HG03378 (cell line): ENCODE measurements around the gene NUDT14.

Experiments used
- ATAC-seq: cut with Tn5 transposase; IDR thresholded peaks from one replicate; pipeline ENCODE4 v1.9.1; 2021; ENCODE audit warnings: mild to moderate bottlenecking, moderate library complexity; ENCODE audit not compliant: unreplicated experiment

Gene NUDT14

GRCh38 chr14:105180592-105181548 is at the start of gene NUDT14:
Gene NUDT14, minus strand, starts transcription at chr14:105181312. Its CDS starts 103 bp downstream, at chr14:105181209.
- no peak for ATAC-seq

GRCh38 chr14:105229099-105229655 is 48.1 kb upstream of the NUDT14 start:
- no peak for ATAC-seq

- no peak for ATAC-seq
These were observed 47.5 kb upstream of the NUDT14 start for GRCh38 chr14:105228562-105228961.

- ATAC-seq = no peak
These were observed 46.2 kb upstream of the NUDT14 start for GRCh38 chr14:105227346-105227745.

DNA sequence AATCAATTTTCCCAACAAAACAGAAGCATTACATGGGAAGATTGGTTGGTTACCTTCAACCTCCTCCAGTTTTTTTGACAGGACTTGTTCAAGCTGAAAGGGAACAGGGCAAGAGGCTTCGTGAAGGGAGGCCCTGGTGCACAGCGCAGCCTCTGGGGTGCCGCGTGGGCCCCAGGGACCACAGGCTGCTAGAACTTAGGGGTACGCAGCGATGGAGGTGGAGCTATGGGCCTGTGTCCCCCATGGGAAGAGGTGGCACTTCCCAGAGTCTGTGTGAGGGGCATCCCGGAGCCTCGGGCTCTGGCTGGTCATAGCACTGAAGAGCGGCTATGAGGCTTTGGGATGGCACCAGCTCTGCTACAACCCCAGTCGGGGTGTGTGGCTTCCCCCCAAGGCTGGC is 45.1 kb upstream of the NUDT14 start:
- ATAC-seq = no peak

DNA sequence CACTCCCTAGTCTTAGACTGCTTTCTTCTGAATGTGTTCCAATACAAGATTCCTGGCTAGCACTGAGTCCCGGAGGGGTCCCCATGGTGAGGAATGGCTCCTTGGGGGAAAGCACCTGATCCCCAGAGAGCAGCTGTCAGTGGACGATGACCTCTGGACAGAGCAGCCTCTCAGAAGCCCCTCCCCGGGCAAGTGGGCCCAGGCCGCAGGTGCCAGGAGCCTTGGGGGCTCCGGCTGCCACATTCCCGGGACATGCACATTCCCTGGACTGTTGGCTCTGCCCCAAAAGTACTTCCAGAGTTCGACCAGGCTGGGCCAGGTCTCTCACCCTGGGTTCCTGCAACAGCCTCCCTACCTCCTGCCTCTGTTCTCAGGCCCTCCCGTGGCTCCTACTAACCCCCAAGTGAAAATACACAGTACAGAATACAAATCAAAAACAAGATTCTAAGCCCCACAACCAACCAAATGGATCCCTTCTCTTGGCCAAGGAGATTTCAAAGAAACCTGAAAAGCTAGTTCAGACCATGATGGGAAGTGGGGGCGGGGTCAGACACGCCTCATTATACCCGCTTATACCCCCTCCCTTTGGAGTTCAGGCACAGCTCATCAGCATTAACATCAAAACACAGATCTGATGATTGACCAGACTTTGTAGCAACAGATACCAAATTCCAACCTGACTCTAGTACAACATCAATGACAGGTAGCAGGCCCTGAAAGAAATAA is 43.9 kb upstream of the NUDT14 start:
- ATAC-seq = no peak

DNA sequence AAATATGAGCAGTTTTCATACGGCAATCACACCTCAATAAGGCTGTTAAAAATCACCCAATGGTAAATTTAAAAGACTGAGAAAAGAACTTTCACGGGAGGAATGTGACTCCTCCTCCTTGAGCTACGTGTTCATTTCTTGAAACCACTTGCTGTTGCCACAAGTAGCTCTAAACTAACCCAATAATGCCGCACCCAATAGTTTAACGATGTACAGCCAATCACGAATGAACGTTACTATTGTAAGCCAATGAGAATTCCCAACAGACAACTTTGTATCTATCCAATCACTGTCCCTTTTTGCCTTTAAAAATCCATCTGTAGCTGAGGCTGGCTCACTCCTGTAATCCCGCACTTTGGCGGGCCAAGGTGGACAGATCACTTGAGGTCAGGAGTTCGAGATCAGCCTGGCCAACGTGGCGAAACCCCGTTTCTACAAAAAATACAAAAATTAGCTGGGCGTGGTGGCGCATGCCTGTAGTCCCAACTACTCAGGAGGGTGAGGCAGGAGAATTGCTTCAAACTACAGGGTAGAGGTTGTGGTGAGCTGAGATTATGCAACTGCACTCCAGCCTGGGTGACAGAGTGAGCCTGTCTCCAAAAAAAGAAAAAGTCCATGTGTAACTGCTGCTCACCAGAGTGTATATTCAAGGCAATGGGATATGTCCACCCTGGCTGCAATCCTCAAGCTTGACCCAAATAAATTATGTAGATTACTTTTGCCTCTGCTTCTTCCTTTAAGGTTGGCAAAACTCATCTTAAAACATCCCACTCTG is 42.8 kb upstream of the NUDT14 start:
- ATAC-seq = no peak

GRCh38 chr14:105223260-105223659 is 42.1 kb upstream of the NUDT14 start:
- no peak for ATAC-seq

DNA sequence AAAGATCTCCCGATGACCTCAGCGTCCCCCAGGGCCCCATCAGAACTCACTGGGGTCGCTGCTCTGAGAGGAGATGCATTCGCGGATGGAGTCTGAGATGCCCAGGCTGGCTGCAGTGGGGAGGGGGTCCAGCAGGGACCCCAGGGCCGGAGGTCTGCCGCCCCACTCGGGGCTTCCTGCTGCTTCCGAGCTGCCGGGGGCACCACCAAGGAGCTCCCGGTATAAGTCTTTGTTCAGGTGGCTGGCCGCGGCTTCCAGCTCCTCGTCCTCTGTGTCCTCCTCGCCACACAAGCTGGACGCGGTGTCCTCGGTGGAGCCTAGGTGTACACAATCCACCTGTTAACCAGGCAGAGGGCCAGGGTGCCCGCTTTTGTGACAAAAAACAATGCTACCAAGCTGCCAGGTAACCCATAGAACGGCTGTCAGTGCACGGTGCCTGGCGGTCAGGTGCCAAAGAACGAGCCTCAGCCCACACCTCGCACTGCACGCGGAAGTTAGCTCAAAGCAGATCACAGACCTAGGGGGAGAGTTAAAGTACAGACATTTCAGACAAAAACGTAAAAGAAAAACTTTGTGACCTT is 40.6 kb upstream of the NUDT14 start:
- no peak for ATAC-seq

- ATAC-seq = no peak
These were observed 39.8 kb upstream of the NUDT14 start for GRCh38 chr14:105220699-105221597.

DNA sequence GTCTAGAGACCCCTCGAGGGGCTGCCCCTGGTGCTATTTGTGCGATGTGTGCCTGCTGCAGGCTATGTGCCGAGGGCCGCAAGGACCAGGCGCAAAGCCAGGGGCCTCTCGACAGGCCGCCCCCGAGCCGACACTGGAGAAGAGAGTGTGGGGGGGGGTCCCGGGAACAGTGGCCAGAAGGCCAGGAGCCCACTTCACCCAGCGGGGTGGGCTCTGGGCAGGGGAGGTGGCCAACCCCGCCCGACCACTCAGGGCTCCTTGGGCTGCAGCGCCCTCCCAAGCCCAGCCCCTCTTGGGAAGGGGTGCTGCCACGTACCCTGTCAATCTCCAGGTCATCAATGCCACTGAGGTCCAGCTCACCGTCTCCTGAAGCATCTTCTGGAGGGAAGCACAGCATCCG is 38.6 kb upstream of the NUDT14 start:
- ATAC-seq = no peak

- ATAC-seq = no peak
These were observed 38.0 kb upstream of the NUDT14 start for GRCh38 chr14:105219043-105219612.

DNA sequence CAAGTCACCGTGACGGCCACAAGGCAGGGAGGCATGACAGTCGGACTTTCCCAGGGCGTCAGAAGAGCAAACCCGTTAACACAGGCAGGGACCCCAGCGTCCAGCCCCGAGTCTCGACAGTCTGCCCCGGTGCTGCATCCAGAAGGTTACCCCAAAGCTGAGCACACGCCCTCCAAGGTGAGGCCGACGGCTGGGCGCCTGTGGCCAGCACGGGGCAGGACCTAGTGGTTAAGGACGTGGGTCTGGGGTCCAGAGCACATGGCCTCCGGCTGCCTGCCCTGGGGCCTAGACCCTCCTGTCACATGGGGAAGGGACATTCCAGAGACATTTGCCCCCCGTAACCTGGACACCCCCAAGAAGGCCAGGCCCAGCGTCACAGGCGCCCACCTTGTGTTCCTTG is 37.5 kb upstream of the NUDT14 start:
- ATAC-seq = no peak

DNA sequence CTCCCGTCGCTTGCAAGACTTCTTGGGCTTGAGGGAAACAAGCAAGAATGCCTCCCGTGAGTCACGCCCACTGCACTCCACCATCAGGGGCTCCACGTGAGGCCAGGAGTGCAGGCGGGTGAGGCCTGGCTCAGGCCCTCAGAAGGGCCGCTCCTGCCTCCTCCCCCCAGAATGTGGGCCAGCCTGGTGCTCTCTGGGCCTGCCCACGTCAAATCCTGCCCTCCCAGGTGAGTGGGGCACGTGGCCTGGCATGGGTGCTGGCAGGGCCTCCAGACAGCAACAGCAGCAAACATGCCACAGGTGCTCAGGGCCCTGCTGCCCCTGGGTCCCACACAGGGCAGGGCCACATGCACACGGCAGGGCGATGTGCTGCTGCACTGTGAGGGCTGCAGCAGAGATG is 36.7 kb upstream of the NUDT14 start:
- no peak for ATAC-seq

GRCh38 chr14:105216490-105217247 is 35.6 kb upstream of the NUDT14 start:
- ATAC-seq = no peak

DNA sequence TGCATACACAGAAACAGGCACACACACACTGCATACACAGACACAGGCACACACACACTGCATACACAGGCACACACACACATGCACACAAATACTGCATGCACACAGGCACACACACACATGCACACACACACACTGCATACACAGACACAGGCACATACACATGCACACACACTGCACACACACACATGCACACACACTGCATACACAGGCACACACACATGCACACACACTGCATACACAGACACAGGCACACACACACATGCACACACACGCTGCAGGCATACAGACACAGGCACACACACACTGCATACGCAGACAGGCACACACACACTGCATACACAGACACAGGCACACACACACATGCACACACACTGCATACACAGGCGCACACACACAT is 34.5 kb upstream of the NUDT14 start:
- no peak for ATAC-seq

DNA sequence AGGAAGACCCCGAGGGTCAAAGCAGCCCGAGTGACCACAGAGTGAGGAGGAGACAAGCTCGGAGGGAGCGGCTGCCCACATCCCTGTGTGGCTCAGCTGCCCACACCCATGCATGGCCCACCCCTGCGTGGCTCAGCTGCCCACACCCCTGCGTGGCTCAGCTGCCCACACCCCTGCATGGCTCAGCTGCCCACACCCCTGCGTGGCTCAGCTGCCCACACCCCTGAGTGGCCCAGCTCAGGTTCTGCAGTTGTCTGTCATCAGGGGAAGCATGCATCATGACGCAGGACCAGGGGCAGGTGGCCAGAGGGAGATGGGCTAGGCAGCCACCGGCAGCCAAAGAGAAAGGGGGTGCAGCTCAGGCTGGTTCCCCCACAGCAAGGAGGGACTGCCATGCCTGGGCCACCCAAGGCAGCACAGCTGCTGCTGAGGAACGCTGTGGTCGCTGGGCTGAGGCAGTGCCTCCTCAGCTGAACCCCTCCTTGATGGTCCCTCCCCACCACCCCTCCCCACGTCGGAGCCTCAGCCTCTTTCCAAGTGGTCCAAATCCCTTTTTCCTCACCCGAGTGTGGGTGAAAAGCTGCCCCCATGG is 33.3 kb upstream of the NUDT14 start:
- no peak for ATAC-seq

- ATAC-seq = no peak
These were observed 32.2 kb upstream of the NUDT14 start for GRCh38 chr14:105213361-105213760.
